GM23248 (cell line): ENCODE results near the gene VPS51. TPM values are rescaled to one million over a fixed set of nuclear protein-coding genes. Genes with fewer than 3 reads are reported as not detected.
"Not testable (repeated sequence)": the region's sequence is repeated elsewhere in the genome, so short reads cannot be mapped to it uniquely, and the experiment has no call there.

ENCODE experiments used
- DNase-seq: peaks from one replicate; pipeline ENCODE4 v3.0.0-alpha.2; 2015
- H2AFZ ChIP-seq: fragments of 200-600 bp; sonication (generic); 2 replicates; pipeline ENCODE4 v1.6.1; 2016; ENCODE audit warnings: antibody characterized with exemption
- H3F3A ChIP-seq: fragments of 200-600 bp; sonication (generic); 2 replicates; pipeline ENCODE4 v1.6.1; 2016; ENCODE audit warnings: mild to moderate bottlenecking, antibody characterized with exemption, mixed run types; ENCODE audit not compliant: insufficient read depth
- H3K27ac ChIP-seq: fragments of 200-600 bp; sonication (generic); 2 replicates; pipeline ENCODE4 v1.5.1; 2016; ENCODE audit warnings: mild to moderate bottlenecking
- H3K27me3 ChIP-seq: fragments of 200-600 bp; sonication (generic); replicated peaks from 2 replicates; pipeline ENCODE4 v1.6.1; 2016; ENCODE audit warnings: mild to moderate bottlenecking; ENCODE audit not compliant: insufficient read depth
- H3K36me3 ChIP-seq: fragments of 200-600 bp; sonication (generic); 2 replicates; pipeline ENCODE4 v1.6.1; 2016; ENCODE audit warnings: low read depth, mild to moderate bottlenecking
- H3K4me1 ChIP-seq: fragments of 200-600 bp; sonication (generic); 2 replicates; pipeline ENCODE4 v1.6.1; 2016; ENCODE audit warnings: mild to moderate bottlenecking; ENCODE audit not compliant: insufficient read depth
- H3K4me2 ChIP-seq: fragments of 200-600 bp; sonication (generic); one replicate; pipeline ENCODE4 v1.6.1; 2016; ENCODE audit warnings: mild to moderate bottlenecking; ENCODE audit not compliant: unreplicated experiment
- H3K4me3 ChIP-seq: fragments of 200-600 bp; sonication (generic); 2 replicates; pipeline ENCODE4 v1.5.1; 2016; ENCODE audit warnings: mild to moderate bottlenecking
- H3K79me2 ChIP-seq: fragments of 200-600 bp; sonication (generic); 2 replicates; pipeline ENCODE4 v1.6.1; 2016; ENCODE audit warnings: mild to moderate bottlenecking; ENCODE audit not compliant: insufficient read depth
- H3K9ac ChIP-seq: fragments of 200-600 bp; sonication (generic); 2 replicates; pipeline ENCODE4 v1.6.1; 2016; ENCODE audit warnings: mild to moderate bottlenecking
- H3K9me2 ChIP-seq: fragments of 200-600 bp; sonication (generic); 2 replicates; pipeline ENCODE4 v1.6.1; 2016; ENCODE audit warnings: mixed run types, mild to moderate bottlenecking, moderate library complexity; ENCODE audit not compliant: insufficient read depth
- H3K9me3 ChIP-seq: fragments of 200-600 bp; sonication (generic); one replicate; pipeline ENCODE4 v1.6.1; 2017; ENCODE audit warnings: low read depth
- H4K20me1 ChIP-seq: fragments of 200-600 bp; sonication (generic); 2 replicates; pipeline ENCODE4 v1.6.0; 2016; ENCODE audit not compliant: insufficient read depth
- EZH2 ChIP-seq: fragments of 200-600 bp; sonication (generic); IDR thresholded peaks from 2 replicates; pipeline ENCODE4 v1.6.1; 2018; ENCODE audit warnings: antibody characterized with exemption, mild to moderate bottlenecking; ENCODE audit not compliant: insufficient read depth, poor library complexity, severe bottlenecking
- EZH2phosphoT487 ChIP-seq: fragments of 200-600 bp; sonication (generic); IDR thresholded peaks from 2 replicates; pipeline ENCODE4 v1.6.1; 2018; ENCODE audit warnings: antibody characterized with exemption, moderate library complexity, mild to moderate bottlenecking, low read depth; ENCODE audit not compliant: insufficient read depth
- WGBS, 2 experiments: methylation state at CpG; one replicate each; pipeline ENCODE4 v1.1.6; 2015 to 2017; ENCODE audit warnings: low lambda C conversion rate in 2 of 2, low coverage in 1 of 2; ENCODE audit errors: missing lambda C conversion rate in 2 of 2; 5-methylcytosine and 5-hydroxymethylcytosine counted together
- in situ Hi-C: fragments of 300-500 bp; cut with MboI; formaldehyde crosslinking; loops from 2 replicates; pipeline ENCODE4 v1.15.0; 2020
- polyA plus RNA-seq: library from polyadenylated mRNA; unstranded; fragments of >200 nt; fragmentation: Nextera tagmentation; extraction: Ambion mirVana; gene quantifications from 2 replicates; pipeline ENCODE4 v1.2.1, GENCODE V29; 2016
- total RNA-seq: library from RNA; depleted of rRNA; stranded (reverse); fragments of >200 nt; shearing (Covaris generic); gene quantifications from 2 replicates; pipeline ENCODE4 v1.2.3, GENCODE V29; 2014

The VPS51 gene
- total and polyA plus RNA-seq, 2 experiments from 2014 or later: 30.7 to 339 TPM

- no peaks in the 10 kb centered on the region for H3K79me2 ChIP-seq
- no peak overlapping the region for H2AFZ ChIP-seq
- 83 to 85% methylated on average over 7 of the region's 7 CpGs for WGBS, 2 experiments
- no peaks in the 10 kb centered on the region for H3K9me3 ChIP-seq
- in situ Hi-C loops: no loop called here
- H3K9ac ChIP-seq: no peak overlapping the region
- H3K36me3 ChIP-seq: no peaks in the 10 kb centered on the region
- no peaks in the 10 kb centered on the region for H3K27me3 ChIP-seq
- no peaks in the 10 kb centered on the region for H3K9me2 ChIP-seq
- no peaks in the 10 kb centered on the region for H4K20me1 ChIP-seq
- TF ChIP-seq EZH2: no peak
- no peak for TF ChIP-seq EZH2phosphoT487
- H3F3A ChIP-seq: no peaks in the 10 kb centered on the region
- no peak overlapping the region for H3K27ac ChIP-seq
- H3K4me1 ChIP-seq: no peaks in the 10 kb centered on the region
- no peak for DNase-seq
- no peak overlapping the region for H3K4me3 ChIP-seq
- no peak overlapping the region for H3K4me2 ChIP-seq
Measured at GRCh38 chr11:65141896-65142494, 46.0 kb downstream of the VPS51 start.

- DNase-seq: no peak
- TF ChIP-seq EZH2 (no peak), EZH2phosphoT487 (no peak)
- no peaks in the 10 kb centered on the region for H3K27me3 ChIP-seq
- H3K4me1 ChIP-seq: peaks cover 13% of the 10 kb centered on the region
- no peaks in the 10 kb centered on the region for H4K20me1 ChIP-seq
- H3F3A ChIP-seq: peaks cover 21% of the 10 kb centered on the region; the same call in 1 of the 2 replicates
- H3K4me2 ChIP-seq: no peak overlapping the region
- H3K4me3 ChIP-seq: no peak overlapping the region
- H3K27ac ChIP-seq: no peak overlapping the region
- 51 to 61% methylated on average over 2 of the region's 2 CpGs for WGBS, 2 experiments
- H3K9me2 ChIP-seq: no peaks in the 10 kb centered on the region
- in situ Hi-C loops: no loop called here
- H3K9ac ChIP-seq: no peak overlapping the region
- no peaks in the 10 kb centered on the region for H3K79me2 ChIP-seq
- H3K9me3 ChIP-seq: no peaks in the 10 kb centered on the region
- H2AFZ ChIP-seq: no peak overlapping the region
- H3K36me3 ChIP-seq: no peaks in the 10 kb centered on the region
Measured at GRCh38 chr11:65147352-65148075, 51.5 kb downstream of the VPS51 start.

- in situ Hi-C loops: no loop called here
- H3K27me3 ChIP-seq: no peaks in the 10 kb centered on the region
- H3K4me2 ChIP-seq: no peak overlapping the region
- no peaks in the 10 kb centered on the region for H3K9me2 ChIP-seq
- no peak overlapping the region for H3K9ac ChIP-seq
- no peak for TF ChIP-seq EZH2phosphoT487
- TF ChIP-seq EZH2: no peak
- H4K20me1 ChIP-seq: no peaks in the 10 kb centered on the region
- H3K36me3 ChIP-seq: no peaks in the 10 kb centered on the region
- no peaks in the 10 kb centered on the region for H3K79me2 ChIP-seq
- H3K9me3 ChIP-seq: no peaks in the 10 kb centered on the region
- no peak overlapping the region for H2AFZ ChIP-seq
- peaks cover 21% of the 10 kb centered on the region; the same call in 1 of the 2 replicates for H3F3A ChIP-seq
- no peak for DNase-seq
- 76 to 83% methylated on average over 5 of the region's 5 CpGs for WGBS, 2 experiments
- no peak overlapping the region for H3K27ac ChIP-seq
- peaks cover 13% of the 10 kb centered on the region for H3K4me1 ChIP-seq
- no peak overlapping the region for H3K4me3 ChIP-seq
Measured at GRCh38 chr11:65148657-65149056, 52.6 kb downstream of the VPS51 start.

DNA sequence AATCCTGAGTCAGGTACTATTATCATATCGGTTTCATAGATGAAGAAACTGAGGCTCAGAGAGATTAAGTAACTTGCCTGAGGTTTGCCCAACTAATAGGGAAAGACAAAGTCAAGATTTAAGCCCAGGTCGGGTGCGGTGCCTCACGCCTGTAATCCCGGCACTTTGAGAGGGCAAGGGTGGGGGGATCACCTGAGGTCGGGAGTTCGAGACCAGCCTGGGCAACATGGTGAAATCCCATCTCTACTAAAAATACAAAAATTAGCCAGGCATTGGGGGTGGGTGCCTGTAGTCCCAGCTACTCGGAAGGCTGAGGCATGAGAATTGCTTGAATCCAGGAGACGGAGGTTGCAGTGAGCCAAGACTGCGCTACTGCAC is 54.1 kb downstream of the VPS51 start:
- H3K36me3 ChIP-seq, in situ Hi-C loops, H3K79me2 ChIP-seq, H3K27me3 ChIP-seq, DNase-seq, H3K9me2 ChIP-seq, H4K20me1 ChIP-seq, H3K9me3 ChIP-seq: not testable (repeated sequence)
- WGBS, 2 experiments: 50 to 53% methylated on average over 10 of the region's 10 CpGs
- Histone ChIP-seq H3K4me2 (peak overlapping the region; percentile 44), H3K4me3 (0 out of 2 replicates have a peak overlapping the region, but pooled peaks have one; percentile 30), H3F3A (peaks cover 21% of the 10 kb centered on the region; the same call in 1 of the 2 replicates), H3K27ac (peak overlapping the region; percentile 53), H2AFZ (peak overlapping the region; percentile 19; the same call in 1 of the 2 replicates), H3K9ac (peak overlapping the region; percentile 44), H3K4me1 (peaks cover 13% of the 10 kb centered on the region)
